ENCODE measurements around the gene GALNT6. TPM values are rescaled to one million over a fixed set of nuclear protein-coding genes. Genes with fewer than 3 reads are reported as not detected.

GALNT6 gene
- total RNA-seq, 1 experiment from 2014 or later = 9.8 TPM

DNA sequence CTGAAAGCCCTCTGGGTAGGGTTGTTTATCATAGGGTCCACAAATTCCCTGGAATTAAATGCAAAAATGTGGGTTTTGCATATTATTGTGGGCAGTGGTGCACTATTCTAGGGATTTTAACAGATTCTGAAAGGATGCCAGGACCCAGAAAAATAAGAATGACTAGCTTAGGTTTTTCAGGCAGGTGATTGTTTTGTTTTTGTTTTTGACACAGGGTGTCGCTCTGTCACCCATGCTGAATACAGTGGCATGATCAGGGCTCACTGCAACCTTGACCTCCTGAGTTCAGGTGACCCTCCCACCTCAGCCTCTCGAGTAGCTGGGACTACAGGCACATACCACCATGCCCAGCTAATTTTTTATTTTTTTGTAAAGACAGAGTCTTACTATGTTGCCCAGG, 19.2 kb downstream of the GALNT6 start:
- H3K23ac ChIP-seq (ENCODE audit: insufficient read length, low read depth, low read length) = no peak overlapping the region
- peaks cover 3% of the 10 kb centered on the region for H4K20me1 ChIP-seq (ENCODE audit: control insufficient read depth, insufficient read depth, insufficient read length)
- H4K91ac ChIP-seq (ENCODE audit: insufficient read length, low read depth, low read length) = no peak overlapping the region
- Mint-ChIP-seq H3K27ac (peak overlapping the region; percentile 88 to 97 (median 97); a peak in 4 of 7 replicates), H3K4me3 (no peak overlapping the region), H3K4me1 (peaks cover 27 to 40% of the 10 kb centered on the region in 2 experiments), H3K27me3 (ENCODE audit: low read depth) (no peaks in the 10 kb centered on the region), H3K9me3 (no peaks in the 10 kb centered on the region), H3K36me3 (ENCODE audit: insufficient read depth in 1 of 3, low read depth in 3 of 3) (peaks cover 3 to 35% (median 33%) of the 10 kb centered on the region in 3 experiments)
- TF ChIP-seq, protein P1, sequence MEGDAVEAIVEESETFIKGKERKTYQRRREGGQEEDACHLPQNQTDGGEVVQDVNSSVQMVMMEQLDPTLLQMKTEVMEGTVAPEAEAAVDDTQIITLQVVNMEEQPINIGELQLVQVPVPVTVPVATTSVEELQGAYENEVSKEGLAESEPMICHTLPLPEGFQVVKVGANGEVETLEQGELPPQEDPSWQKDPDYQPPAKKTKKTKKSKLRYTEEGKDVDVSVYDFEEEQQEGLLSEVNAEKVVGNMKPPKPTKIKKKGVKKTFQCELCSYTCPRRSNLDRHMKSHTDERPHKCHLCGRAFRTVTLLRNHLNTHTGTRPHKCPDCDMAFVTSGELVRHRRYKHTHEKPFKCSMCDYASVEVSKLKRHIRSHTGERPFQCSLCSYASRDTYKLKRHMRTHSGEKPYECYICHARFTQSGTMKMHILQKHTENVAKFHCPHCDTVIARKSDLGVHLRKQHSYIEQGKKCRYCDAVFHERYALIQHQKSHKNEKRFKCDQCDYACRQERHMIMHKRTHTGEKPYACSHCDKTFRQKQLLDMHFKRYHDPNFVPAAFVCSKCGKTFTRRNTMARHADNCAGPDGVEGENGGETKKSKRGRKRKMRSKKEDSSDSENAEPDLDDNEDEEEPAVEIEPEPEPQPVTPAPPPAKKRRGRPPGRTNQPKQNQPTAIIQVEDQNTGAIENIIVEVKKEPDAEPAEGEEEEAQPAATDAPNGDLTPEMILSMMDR (conservative IDR thresholded peaks at IDR 0.05) = no peak
- H2BK5ac ChIP-seq (ENCODE audit: insufficient read length, low read length) = no peak overlapping the region
- no peak for DNase-seq
- H3K4me2 ChIP-seq (ENCODE audit: insufficient read depth, insufficient read length, low read length) = no peak overlapping the region
- no peak overlapping the region for H2BK15ac ChIP-seq (ENCODE audit: low read depth, low read length)
- H3K9me3 ChIP-seq (ENCODE audit: control insufficient read depth, low read depth, low read length) = no peaks in the 10 kb centered on the region
- no peak overlapping the region for H2AFZ ChIP-seq (ENCODE audit: low read length)
- H3T11ph ChIP-seq (ENCODE audit: low read length) = no peak overlapping the region
- no peak overlapping the region for H2AK5ac ChIP-seq (ENCODE audit: insufficient read length, low read length)
- no peak overlapping the region for H3K18ac ChIP-seq (ENCODE audit: insufficient read length, low read depth, low read length)
- no CpG with 5 or more reads among the region's 2 CpGs for whole genome bisulfite sequencing (ENCODE audit: extremely low coverage, insufficient read length, low lambda C conversion rate)
- no peak overlapping the region for H4K5ac ChIP-seq (ENCODE audit: insufficient read length, low read depth, low read length)
- no peaks in the 10 kb centered on the region for H3K27me3 ChIP-seq (ENCODE audit: insufficient read depth, low read length)
- H3K23me2 ChIP-seq (ENCODE audit: insufficient read length, low read depth, low read length, poor library complexity, severe bottlenecking) = no peaks in the 10 kb centered on the region
- H2BK12ac ChIP-seq (ENCODE audit: insufficient read length, low read depth, low read length) = no peak overlapping the region
- H3K56ac ChIP-seq (ENCODE audit: insufficient read length, low read depth, low read length) = no peak overlapping the region
- H3K27ac ChIP-seq (ENCODE audit: insufficient read length, low read depth, low read length) = no peak overlapping the region
- H3K79me1 ChIP-seq (ENCODE audit: insufficient read depth, low read depth, low read length, poor library complexity, severe bottlenecking) = no peaks in the 10 kb centered on the region
- H3K9ac ChIP-seq (ENCODE audit: extremely low read depth, insufficient read length, low read length) = no peak overlapping the region
- no peak overlapping the region for H2BK20ac ChIP-seq (ENCODE audit: low read depth, low read length, poor library complexity, severe bottlenecking)
- no peak overlapping the region for H4K8ac ChIP-seq (replicated peaks; ENCODE audit: insufficient read length, low read depth, low read length)
- no peaks in the 10 kb centered on the region for H3K79me2 ChIP-seq (ENCODE audit: insufficient read depth, low read length)
- H2BK120ac ChIP-seq (ENCODE audit: low read depth, low read length, poor library complexity, severe bottlenecking) = no peak overlapping the region
- no peaks in the 10 kb centered on the region; the same call in 1 of the 2 replicates for H3K4me1 ChIP-seq (ENCODE audit: insufficient read depth, low read length)
- no peak overlapping the region for H3K4ac ChIP-seq (ENCODE audit: low read depth, low read length)
- H3K14ac ChIP-seq (ENCODE audit: insufficient read depth, low read length) = no peak overlapping the region

Measured in H9 (cell line).